Measurements from ENCODE around the gene TRIO. TPM values are rescaled to one million over a fixed set of nuclear protein-coding genes. Genes with fewer than 3 reads are reported as not detected.
A peak's percentile ranks its signal among the peaks of the same experiment; 100 is the strongest.
"Not testable (repeated sequence)": the region's sequence is repeated elsewhere in the genome, so short reads cannot be mapped to it uniquely, and the experiment has no call there.

Gene TRIO
- total RNA-seq, 1 donor from 2014 or later, result 111 TPM

DNA sequence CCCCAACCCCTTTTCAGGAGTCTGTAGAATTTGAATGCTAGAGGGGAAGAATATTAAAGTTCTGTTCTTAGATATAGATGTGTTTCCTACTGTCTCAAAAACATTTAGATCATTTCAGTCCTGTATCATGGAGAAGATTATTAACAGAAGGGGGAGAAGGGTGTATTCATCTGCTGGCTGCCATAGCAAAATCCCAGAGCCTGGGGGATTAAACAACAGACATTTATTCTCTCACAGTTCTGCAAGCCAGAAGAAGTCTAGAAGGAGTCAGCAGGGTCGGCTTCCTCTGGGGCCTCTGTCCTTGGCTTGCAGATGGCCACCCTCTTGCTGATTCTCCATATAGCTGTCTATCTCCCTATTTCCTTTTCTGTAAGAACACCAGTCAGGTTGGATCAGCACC is 288.4 kb downstream of the TRIO start:
- DNase-seq (ENCODE audit: low spot score), result no peak

- no peak for DNase-seq (ENCODE audit: low spot score)
These were observed 289.9 kb downstream of the TRIO start for GRCh38 chr5:14432931-14433589.

- DNase-seq (ENCODE audit: low spot score), result no peak
These were observed 292.3 kb downstream of the TRIO start for GRCh38 chr5:14435481-14435880.

- DNase-seq (ENCODE audit: low spot score), result not testable (repeated sequence)
These were observed 293.0 kb downstream of the TRIO start for GRCh38 chr5:14436122-14436521.

DNA sequence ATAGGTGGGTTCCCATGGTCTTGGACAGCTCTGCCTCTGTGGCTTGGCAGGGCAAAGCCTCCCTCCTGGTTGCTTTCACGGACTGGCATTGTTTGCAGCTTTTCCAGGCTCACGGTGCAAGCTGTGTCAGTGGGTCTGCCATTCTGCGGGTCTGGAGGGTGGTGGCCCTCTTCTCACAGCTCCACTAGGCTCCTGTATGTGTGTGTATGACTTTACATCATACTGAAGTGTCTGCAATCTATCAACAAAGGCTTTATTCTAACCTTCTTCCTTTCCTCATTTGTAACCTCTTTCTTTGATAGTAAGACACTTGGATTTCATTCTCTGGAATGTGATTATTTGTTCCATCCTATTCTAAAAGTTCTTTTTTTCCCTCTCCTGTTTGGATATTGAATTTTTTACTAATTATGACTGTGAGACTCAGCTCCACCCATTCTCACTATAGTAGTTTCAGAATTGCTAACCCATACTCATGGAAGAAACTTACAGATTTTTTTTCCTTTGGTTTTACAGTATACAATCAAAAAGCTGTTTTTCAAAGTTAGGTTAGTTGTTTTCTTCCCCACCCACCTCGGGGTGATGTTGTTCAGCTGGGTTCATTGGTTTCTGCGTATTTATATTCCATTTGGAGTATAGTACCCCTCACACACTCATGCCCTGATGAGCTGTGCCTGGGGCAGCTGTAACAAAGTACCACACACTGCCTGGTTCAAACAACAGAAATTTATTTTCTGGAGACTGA is 293.8 kb downstream of the TRIO start:
- DNase-seq (ENCODE audit: low spot score), result no peak

DNA sequence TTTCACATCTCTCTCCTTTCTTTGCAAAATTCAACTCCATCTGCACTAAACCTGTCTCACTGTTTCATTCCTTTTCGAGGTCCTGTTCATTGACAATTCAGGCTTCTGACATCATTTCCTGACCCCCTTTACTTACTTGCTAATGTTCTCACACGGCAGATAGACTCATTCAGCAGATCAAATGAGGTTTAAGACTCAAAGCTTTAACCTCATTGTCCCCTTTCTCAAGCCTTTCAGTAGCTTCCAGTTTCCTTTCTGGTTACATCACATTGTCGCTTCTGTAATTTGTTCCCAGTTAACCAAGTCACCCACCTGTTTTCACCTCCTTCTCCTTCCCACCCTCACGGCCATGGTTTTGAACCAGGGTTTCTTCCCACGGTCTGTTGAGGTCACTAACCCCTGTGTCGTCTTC is 295.1 kb downstream of the TRIO start:
- DNase-seq (ENCODE audit: low spot score), result no peak

GRCh38 chr5:14439087-14439871 is 296.1 kb downstream of the TRIO start:
- no peak for DNase-seq (ENCODE audit: low spot score)

- DNase-seq (ENCODE audit: low spot score), result no peak
These were observed 297.1 kb downstream of the TRIO start for GRCh38 chr5:14440223-14440581.

DNA sequence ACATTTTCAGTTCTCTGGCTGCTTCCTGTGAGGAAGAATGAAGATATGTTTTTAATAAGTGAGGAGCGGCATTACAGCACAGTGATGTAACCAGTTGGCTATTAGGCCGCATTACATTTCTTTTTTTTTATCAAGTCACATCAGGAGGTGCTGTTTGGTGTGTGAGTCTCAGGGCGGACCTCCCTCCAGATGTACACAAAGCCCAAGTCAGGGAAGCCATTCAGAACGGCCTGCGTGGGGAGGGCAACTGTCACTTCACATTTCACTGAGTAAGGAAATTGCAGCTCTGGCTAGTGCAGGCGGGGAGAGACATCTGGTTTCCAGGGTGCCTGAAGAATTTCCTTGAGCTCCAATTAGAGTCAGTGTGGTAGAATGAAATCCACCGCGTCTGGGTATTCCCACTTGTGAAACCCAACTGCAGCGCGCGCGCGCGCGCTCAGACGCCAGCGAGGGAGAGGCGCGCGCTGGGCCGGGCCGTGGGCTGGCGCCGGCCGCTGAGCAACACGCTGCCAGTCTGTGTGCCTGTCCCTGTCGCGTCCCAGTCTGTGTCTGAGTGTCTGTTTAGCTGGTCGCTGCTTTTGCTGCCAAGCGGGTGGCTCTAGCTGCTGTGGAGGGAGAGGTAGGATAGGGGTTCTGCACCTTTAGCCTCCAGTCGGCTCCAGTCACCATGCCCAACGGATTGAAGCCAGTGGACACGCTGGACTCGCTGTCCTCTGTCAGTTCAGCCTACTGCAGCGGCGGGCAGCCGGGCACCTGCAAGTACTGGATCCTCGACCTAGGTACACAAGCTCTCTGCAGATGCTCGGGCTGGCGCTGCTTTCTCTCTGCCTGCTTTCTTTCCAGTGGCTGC is 297.7 kb downstream of the TRIO start:
- peak; percentile 71 for DNase-seq (ENCODE audit: low spot score)

DNA sequence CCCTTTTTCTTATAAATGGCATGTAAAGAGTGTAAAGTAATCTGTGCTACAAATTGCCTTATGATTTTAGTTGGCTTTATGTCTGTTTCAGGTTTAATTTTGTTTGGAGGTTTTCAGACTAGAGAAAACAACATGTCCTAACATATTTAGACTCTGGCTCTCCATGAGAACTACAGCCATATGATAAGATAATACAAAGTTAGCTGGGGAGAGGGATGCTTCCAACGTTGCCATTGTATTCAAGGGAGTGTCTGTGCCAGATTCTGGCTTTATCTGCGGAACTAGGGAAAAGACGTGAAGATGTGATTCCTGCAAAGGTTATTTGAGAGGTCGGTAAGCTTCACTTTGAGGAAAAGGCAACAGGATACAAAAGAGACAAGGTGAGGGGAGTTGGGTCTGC is 298.5 kb downstream of the TRIO start:
- DNase-seq (ENCODE audit: low spot score), result no peak

DNA sequence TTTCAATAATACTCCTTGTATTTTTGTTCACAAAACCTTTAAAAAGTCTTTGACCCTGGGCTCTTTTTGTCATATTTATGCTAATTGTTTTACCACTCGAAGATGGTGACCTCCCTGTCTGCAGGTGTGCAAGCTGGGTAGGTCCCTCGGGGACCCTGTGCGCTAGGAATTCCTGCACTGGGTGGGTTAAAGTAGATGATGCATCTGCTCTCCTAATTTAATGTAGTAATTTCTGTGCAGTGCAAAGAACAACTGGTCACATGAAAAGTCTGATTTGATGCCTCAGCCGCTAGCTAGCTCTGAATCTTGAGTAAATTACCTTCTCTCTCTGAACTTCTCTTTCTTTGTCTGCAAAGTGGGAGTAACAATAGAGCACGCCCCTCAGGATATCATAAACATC is 299.4 kb downstream of the TRIO start:
- no peak for DNase-seq (ENCODE audit: low spot score)

DNA sequence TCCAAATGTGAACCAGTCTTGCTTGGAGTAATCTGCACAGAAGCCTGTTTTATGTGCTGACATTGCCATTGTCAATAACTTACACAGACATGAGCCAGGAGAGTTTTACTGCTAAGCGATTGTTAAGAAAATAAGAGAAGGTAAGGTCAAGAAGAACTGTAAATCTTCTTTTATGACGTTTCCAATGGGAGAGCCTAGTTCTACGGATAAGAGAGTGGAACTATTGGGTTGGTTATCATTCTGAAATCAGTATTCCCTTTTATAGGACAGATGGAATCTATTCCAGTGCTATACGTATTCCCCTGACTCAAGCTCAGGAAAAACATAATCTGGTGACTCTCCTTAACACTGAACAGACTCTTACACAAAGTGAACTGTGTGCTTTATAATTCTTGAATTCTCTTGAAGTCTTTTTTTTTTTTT is 300.5 kb downstream of the TRIO start:
- DNase-seq (ENCODE audit: low spot score), result no peak

- DNase-seq (ENCODE audit: low spot score), result no peak
These were observed 301.0 kb downstream of the TRIO start for GRCh38 chr5:14444161-14444560.

GRCh38 chr5:14445013-14445412 is 301.9 kb downstream of the TRIO start:
- DNase-seq (ENCODE audit: low spot score), result no peak

GRCh38 chr5:14445576-14446290 is 302.6 kb downstream of the TRIO start:
- no peak for DNase-seq (ENCODE audit: low spot score)

GRCh38 chr5:14447958-14448911 is 305.1 kb downstream of the TRIO start:
- DNase-seq (ENCODE audit: low spot score), result no peak

DNA sequence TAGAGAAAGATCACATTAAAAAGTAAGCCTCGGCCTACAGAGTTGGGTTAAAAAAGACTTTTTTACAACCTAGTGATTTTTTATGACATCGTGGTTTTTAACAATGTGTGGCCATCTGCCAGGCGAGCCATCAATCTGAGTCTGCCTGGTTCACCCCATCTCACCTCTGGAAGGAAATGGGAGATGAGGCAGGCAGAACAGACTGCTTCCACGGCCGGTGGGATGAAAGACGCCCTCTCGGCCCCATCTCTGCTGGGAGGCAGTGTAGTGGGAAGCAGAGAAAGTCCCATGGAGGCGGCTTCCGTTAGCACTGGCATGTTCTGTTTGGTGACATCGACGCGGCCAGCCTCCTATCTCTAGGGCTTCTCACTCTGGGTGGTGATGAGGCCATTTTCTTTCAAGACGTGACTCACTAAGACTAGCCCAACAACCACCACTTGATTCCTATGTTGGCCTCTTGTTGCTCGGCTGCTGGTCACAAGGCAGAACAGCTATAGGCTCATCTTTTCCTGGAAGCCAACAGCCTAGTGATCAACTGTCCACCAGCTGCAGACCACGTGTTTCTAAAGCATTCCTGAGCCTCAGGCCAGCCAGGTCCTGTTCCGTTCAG is 306.0 kb downstream of the TRIO start:
- DNase-seq (ENCODE audit: low spot score), result no peak

- DNase-seq (ENCODE audit: low spot score), result peak; percentile 46
These were observed 306.9 kb downstream of the TRIO start for GRCh38 chr5:14450018-14450524.

- DNase-seq (ENCODE audit: low spot score), result no peak
These were observed 307.6 kb downstream of the TRIO start for GRCh38 chr5:14450742-14451141.
